ENCODE data around the gene SORBS1. TPM values are rescaled to one million over a fixed set of nuclear protein-coding genes. Genes with fewer than 3 reads are reported as not detected.

Gene SORBS1
- polyA plus RNA-seq, 1 experiment, result 0.40 TPM

GRCh38 chr10:95419399-95419798 lies 141.8 kb downstream of the SORBS1 start:
- H3K27me3 ChIP-seq (ENCODE audit: control insufficient read depth, insufficient read depth, low read length), result peaks cover 2% of the 10 kb centered on the region
- DNase-seq (ENCODE audit: low read depth, low spot score), result no peak
- ChIA-PET POLR2A (interaction anchor here (0.7 kb wide), 1 partner anchor 82 kb away, joined by 3 read pairs; no protein-coding TSS in a partner anchor), CTCF (interaction anchor here (0.7 to 4.0 kb wide), 3 partner anchors 9 to 259 kb away, joined by 3 to 34 read pairs (median 3); no protein-coding TSS in a partner anchor)
- H3K9me3 ChIP-seq (ENCODE audit: control insufficient read depth, insufficient read depth, low read length), result no peaks in the 10 kb centered on the region; the same call in 1 of the 2 replicates
- no peak overlapping the region for H3K4me3 ChIP-seq (ENCODE audit: low read depth, low read length)
- TF ChIP-seq, protein P1, sequence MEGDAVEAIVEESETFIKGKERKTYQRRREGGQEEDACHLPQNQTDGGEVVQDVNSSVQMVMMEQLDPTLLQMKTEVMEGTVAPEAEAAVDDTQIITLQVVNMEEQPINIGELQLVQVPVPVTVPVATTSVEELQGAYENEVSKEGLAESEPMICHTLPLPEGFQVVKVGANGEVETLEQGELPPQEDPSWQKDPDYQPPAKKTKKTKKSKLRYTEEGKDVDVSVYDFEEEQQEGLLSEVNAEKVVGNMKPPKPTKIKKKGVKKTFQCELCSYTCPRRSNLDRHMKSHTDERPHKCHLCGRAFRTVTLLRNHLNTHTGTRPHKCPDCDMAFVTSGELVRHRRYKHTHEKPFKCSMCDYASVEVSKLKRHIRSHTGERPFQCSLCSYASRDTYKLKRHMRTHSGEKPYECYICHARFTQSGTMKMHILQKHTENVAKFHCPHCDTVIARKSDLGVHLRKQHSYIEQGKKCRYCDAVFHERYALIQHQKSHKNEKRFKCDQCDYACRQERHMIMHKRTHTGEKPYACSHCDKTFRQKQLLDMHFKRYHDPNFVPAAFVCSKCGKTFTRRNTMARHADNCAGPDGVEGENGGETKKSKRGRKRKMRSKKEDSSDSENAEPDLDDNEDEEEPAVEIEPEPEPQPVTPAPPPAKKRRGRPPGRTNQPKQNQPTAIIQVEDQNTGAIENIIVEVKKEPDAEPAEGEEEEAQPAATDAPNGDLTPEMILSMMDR (IDR thresholded peaks at IDR 0.05; ENCODE audit: low read depth, low read length), result no peak
- H3K27ac ChIP-seq (ENCODE audit: low read depth, low read length), result no peak overlapping the region

DNA sequence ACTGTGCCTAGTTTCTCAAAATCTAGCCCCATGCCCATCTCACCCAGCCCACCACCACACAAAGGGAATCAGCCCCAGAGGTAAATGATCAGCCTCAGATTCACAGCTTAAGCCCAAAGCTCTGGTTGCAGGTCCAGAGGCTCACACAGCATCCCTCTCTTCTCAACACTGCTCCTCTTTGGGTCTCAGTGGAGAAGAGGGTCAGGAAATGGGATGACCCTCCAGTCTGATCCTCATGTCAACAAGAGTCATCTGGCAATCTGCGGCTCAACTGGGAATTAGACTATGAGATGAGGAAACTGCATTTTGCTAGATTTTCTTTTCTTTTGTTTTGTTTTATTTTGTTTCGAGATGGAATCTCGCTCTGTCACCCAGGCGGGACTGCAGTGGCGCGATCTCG lies 144.2 kb downstream of the SORBS1 start:
- TF ChIP-seq, protein P1 (IDR thresholded peaks at IDR 0.05; ENCODE audit: low read depth, low read length), result no peak
- H3K9me3 ChIP-seq (ENCODE audit: control insufficient read depth, insufficient read depth, low read length), result no peaks in the 10 kb centered on the region; the same call in 1 of the 2 replicates
- no peak overlapping the region for H3K4me3 ChIP-seq (ENCODE audit: low read depth, low read length)
- H3K27me3 ChIP-seq (ENCODE audit: control insufficient read depth, insufficient read depth, low read length), result peaks cover 2% of the 10 kb centered on the region
- H3K27ac ChIP-seq (ENCODE audit: low read depth, low read length), result no peak overlapping the region
- ChIA-PET POLR2A (no interaction called here), CTCF (interaction anchor here (4.0 kb wide), 1 partner anchor 13 kb away, joined by 34 read pairs; no protein-coding TSS in a partner anchor)
- DNase-seq (ENCODE audit: low read depth, low spot score), result no peak

DNA sequence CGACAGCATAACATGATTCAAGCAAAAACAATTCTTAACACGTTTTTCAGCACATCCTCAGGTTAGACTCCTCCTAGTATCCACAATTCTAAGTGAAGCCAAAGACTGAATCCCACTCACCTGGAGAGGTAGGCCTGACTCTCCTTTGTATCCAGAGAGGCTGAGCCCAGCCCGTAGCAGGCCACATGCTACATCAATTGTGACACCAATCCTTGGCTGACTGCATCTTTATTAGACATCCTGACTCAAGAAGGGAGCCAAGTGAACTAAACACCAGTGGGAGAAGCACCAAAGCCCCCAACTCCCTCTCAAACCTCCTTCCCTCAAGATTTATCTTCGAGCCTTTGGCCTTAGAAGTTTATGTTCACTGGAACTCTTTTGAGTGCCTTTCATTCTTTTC lies 144.9 kb downstream of the SORBS1 start:
- CTCF ChIA-PET, result interaction anchor here (1.0 kb wide), 1 partner anchor 14 kb away, joined by 7 read pairs; no protein-coding TSS in a partner anchor
- TF ChIP-seq, protein P1 (IDR thresholded peaks at IDR 0.05; ENCODE audit: low read depth, low read length), result no peak
- POLR2A ChIA-PET, result no interaction called here

DNA sequence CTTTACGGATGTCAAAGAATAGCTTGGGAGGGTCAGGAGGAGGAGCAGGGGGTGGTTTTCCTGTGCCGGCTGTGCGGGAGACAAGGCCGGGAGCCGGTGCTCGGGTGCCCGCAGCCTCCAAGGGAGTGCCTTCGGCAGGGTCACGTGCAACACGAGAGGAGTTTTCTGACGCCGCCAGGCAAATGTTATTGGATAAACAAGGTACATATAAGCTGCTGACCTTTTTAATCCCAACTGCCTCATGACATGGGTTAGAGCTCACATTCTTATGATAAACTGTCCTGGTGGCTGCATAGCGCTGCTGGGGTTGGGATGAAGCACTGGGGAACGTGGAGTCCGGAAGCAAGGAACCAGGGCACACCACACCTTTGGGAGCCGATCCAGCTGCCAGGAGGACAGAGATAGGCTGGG lies 145.5 kb downstream of the SORBS1 start:
- Histone ChIP-seq H3K27ac (ENCODE audit: low read depth, low read length) (no peak overlapping the region), H3K4me3 (ENCODE audit: low read depth, low read length) (no peak overlapping the region), H3K9me3 (ENCODE audit: control insufficient read depth, insufficient read depth, low read length) (no peaks in the 10 kb centered on the region; the same call in 1 of the 2 replicates), H3K27me3 (ENCODE audit: control insufficient read depth, insufficient read depth, low read length) (peaks cover 2% of the 10 kb centered on the region)
- no peak for DNase-seq (ENCODE audit: low read depth, low spot score)
- CTCF ChIA-PET, result interaction anchor here (0.6 to 1.0 kb wide), 3 partner anchors 15 to 956 kb away, joined by 3 to 7 read pairs (median 3); no protein-coding TSS in a partner anchor
- TF ChIP-seq, protein P1 (IDR thresholded peaks at IDR 0.05; ENCODE audit: low read depth, low read length), result no peak
- POLR2A ChIA-PET, result no interaction called here

More for the DNA sequence above, 144.9 kb downstream of the SORBS1 start:
- DNase-seq (ENCODE audit: low read depth, low spot score), result no peak
- H3K9me3 ChIP-seq (ENCODE audit: control insufficient read depth, insufficient read depth, low read length), result no peaks in the 10 kb centered on the region; the same call in 1 of the 2 replicates
- H3K27ac ChIP-seq (ENCODE audit: low read depth, low read length), result no peak overlapping the region
- H3K4me3 ChIP-seq (ENCODE audit: low read depth, low read length), result no peak overlapping the region
- peaks cover 2% of the 10 kb centered on the region for H3K27me3 ChIP-seq (ENCODE audit: control insufficient read depth, insufficient read depth, low read length)

DNA sequence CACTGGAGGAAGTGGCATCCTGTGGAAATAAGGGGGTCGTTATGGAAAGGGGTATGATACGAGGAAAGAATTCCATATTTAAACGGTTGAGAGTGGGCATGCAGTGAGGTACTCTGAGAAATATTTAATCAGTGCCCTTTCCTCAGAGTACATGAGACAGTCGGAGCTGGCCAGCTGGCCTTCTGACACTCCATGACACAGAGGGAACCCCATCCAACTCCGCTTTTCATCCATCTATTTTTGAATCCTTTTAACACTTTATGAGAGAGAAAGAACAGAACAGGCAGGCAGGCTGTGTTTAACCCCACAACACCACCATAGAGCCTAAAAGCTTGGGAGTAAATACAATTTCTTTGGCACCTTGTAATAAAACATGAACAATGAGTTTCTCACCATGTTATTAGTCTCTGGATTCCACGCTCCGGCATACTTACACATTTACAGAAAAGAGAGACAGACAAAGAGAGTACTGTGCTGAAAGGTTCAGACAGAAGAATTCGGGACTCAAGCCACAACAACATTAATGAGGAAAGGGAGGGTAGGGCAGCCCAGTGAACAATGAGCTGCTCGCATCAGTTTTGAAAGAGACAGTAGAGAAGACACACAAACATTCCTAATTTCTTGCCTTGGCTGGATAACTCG lies 146.2 kb downstream of the SORBS1 start:
- no peak for DNase-seq (ENCODE audit: low read depth, low spot score)
- H3K4me3 ChIP-seq (ENCODE audit: low read depth, low read length), result no peak overlapping the region
- CTCF ChIA-PET, result interaction anchor here (0.6 to 1.0 kb wide), 3 partner anchors 15 to 957 kb away, joined by 3 to 7 read pairs (median 3); no protein-coding TSS in a partner anchor
- TF ChIP-seq, protein P1 (IDR thresholded peaks at IDR 0.05; ENCODE audit: low read depth, low read length), result no peak
- peaks cover 2% of the 10 kb centered on the region for H3K27me3 ChIP-seq (ENCODE audit: control insufficient read depth, insufficient read depth, low read length)
- H3K9me3 ChIP-seq (ENCODE audit: control insufficient read depth, insufficient read depth, low read length), result no peaks in the 10 kb centered on the region; the same call in 1 of the 2 replicates
- no peak overlapping the region for H3K27ac ChIP-seq (ENCODE audit: low read depth, low read length)
- POLR2A ChIA-PET, result no interaction called here
